H1 (cell line): ENCODE measurements around the gene GAB2. TPM values are rescaled to one million over a fixed set of nuclear protein-coding genes. Genes with fewer than 3 reads are reported as not detected.

ENCODE experiments used
- CEBPB ChIP-seq: IDR thresholded peaks from 2 replicates; pipeline ENCODE4 v1.6.1; 2012; ENCODE audit warnings: low read depth, low read length
- GABPA ChIP-seq: IDR thresholded peaks from 2 replicates; pipeline ENCODE4 v1.6.1; 2011; ENCODE audit warnings: mild to moderate bottlenecking, low read length, moderate library complexity, borderline replicate concordance; ENCODE audit not compliant: insufficient read depth
- MAFK ChIP-seq: IDR thresholded peaks from 2 replicates; pipeline ENCODE4 v1.6.1; 2012; ENCODE audit warnings: low read depth, mild to moderate bottlenecking, improper control_type of control experiment, low read length
- PHF8 ChIP-seq: fragments of 200-600 bp; sonication (generic); conservative IDR thresholded peaks from 2 replicates; pipeline ENCODE4 v1.7.1; 2012; ENCODE audit warnings: low read depth, mild to moderate bottlenecking, inconsistent platforms, low read length, moderate library complexity
- SP2 ChIP-seq: IDR thresholded peaks from 2 replicates; pipeline ENCODE4 v1.6.1; 2012; ENCODE audit warnings: mild to moderate bottlenecking, low read length, inconsistent platforms
- TEAD4 ChIP-seq: IDR thresholded peaks from 2 replicates; pipeline ENCODE4 v1.6.1; 2012; ENCODE audit warnings: low read depth, low read length, inconsistent platforms, mixed read lengths
- polyA plus RNA-seq, 7 experiments: library from polyadenylated mRNA; depleted of rRNA in 3 of 7; stranded (reverse) in 5 of 7; unstranded in 2 of 7; fragments of >200 nt in 5 of 7; fragments of 200-250 nt in 2 of 7; gene quantifications; 1 replicate in 5 of 7; 2 replicates in 1 of 7; 4 replicates in 1 of 7; pipeline versions ENCODE4 v1.2.1 to v1.2.3, GENCODE V29; 2011 to 2013; ENCODE audit warnings: missing spikeins in 2 of 7, mixed read lengths in 2 of 7
- total RNA-seq: library from RNA; stranded (reverse); fragmentation: NEBNext Ultra II Directional; extraction: Animal tissue kit (Norgen Biotek cat#: 25700); gene quantifications from 2 replicates; pipeline ENCODE4 v1.2.1, GENCODE V29; 2021

GAB2 gene
- total and polyA plus RNA-seq, 2 of the 8 experiments (the other 6 are each of a cell fraction or from before 2014, with no cell fraction given), result 6.3 to 14.0 TPM

DNA sequence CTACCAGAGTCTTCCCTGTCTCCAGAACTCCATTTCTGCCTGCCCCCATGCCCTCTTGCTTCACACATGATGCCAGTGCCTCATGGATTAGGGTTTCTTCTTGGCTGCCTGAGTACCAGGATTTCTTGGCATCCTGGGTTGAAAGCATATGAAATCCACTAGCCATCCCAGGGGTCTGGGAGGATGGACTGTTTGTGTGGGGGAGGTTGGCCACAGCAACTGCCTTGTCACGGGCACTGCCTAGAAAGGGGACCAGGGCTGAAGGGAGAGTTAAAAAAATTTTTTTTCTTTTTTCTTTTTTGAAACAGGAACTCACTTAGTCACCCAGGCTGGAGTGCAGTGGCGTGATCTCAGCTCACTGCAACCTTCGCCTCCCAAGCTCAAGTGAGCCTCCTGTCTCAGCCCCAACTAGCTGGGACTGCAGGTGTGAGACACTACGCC, 224.7 kb downstream of the GAB2 start (continued):
- TF ChIP-seq GABPA (no peak), SP2 (no peak), MAFK (no peak), TEAD4 (no peak), CEBPB (no peak), PHF8 (no peak)
- TF ChIP-seq, all 59 proteins: peak for 0
